A673 (cell line): ENCODE measurements around the gene DGKH. TPM values are rescaled to one million over a fixed set of nuclear protein-coding genes. Genes with fewer than 3 reads are reported as not detected.

Source experiments
- BruUV-seq: library from RNA; stranded (reverse); fragments of 400-500 nt; replicated peaks from 2 replicates; lab custom pipeline; 2021; lab: Mats Ljungman, UMichigan
- CTCF ChIA-PET: fragments of 300-600 bp; sonication (Branson Sonifier 250); formaldehyde crosslinking; loops from one replicate; lab custom pipeline; 2022; ENCODE audit warnings: antibody characterized with exemption; lab: Charles Lee
- POLR2A ChIA-PET: fragments of 300-600 bp; sonication (Branson Sonifier 250); formaldehyde crosslinking; loops from one replicate; lab custom pipeline; 2022; ENCODE audit warnings: antibody characterized with exemption; ENCODE audit not compliant: low non-redundant PET; lab: Charles Lee
- DNase-seq: peaks from one replicate; pipeline ENCODE4 v3.0.0-alpha.2; 2015; ENCODE audit warnings: low spot score
- H3K27ac ChIP-seq: fragments of 200-600 bp; sonication (generic); 2 replicates; pipeline ENCODE4 v1.5.1; 2016; ENCODE audit warnings: mixed run types, low read depth, mild to moderate bottlenecking, mixed read lengths, antibody characterized with exemption, low read length; ENCODE audit not compliant: poor library complexity, severe bottlenecking
- H3K27me3 ChIP-seq: fragments of 200-600 bp; sonication (generic); replicated peaks from 2 replicates; pipeline ENCODE4 v1.6.1; 2017; ENCODE audit warnings: mixed run types, low read depth, mild to moderate bottlenecking, mixed read lengths, antibody characterized with exemption, low read length; ENCODE audit not compliant: insufficient read depth, poor library complexity
- H3K36me3 ChIP-seq: fragments of 200-600 bp; sonication (generic); 2 replicates; pipeline ENCODE4 v1.6.1; 2016; ENCODE audit warnings: mixed run types, mild to moderate bottlenecking, mixed read lengths, antibody characterized with exemption, low read length; ENCODE audit not compliant: insufficient read depth, poor library complexity, severe bottlenecking
- H3K4me1 ChIP-seq: fragments of 200-600 bp; sonication (generic); 2 replicates; pipeline ENCODE4 v1.6.1; 2017; ENCODE audit warnings: mixed run types, mild to moderate bottlenecking, mixed read lengths, antibody characterized with exemption, low read length; ENCODE audit not compliant: insufficient read depth, poor library complexity, severe bottlenecking
- H3K4me3 ChIP-seq: fragments of 200-600 bp; sonication (generic); 2 replicates; pipeline ENCODE4 v1.5.1; 2016; ENCODE audit warnings: low read depth, mixed run types, mild to moderate bottlenecking, mixed read lengths, low read length; ENCODE audit not compliant: poor library complexity, severe bottlenecking
- H3K9me3 ChIP-seq: fragments of 200-600 bp; sonication (generic); 2 replicates; pipeline ENCODE4 v1.6.1; 2016; ENCODE audit warnings: mixed run types, low read depth, mild to moderate bottlenecking, mixed read lengths, antibody characterized with exemption, low read length; ENCODE audit not compliant: poor library complexity, severe bottlenecking
- EZH2 ChIP-seq: fragments of 200-600 bp; sonication (generic); IDR thresholded peaks from 2 replicates; pipeline ENCODE4 v1.6.1; 2017; ENCODE audit warnings: borderline replicate concordance, low read depth, mild to moderate bottlenecking, mixed read lengths, antibody characterized with exemption, low read length; ENCODE audit not compliant: poor library complexity, severe bottlenecking
- intact Hi-C: fragments of 100-400 bp; cut with micrococcal nuclease; formaldehyde crosslinking; loops from one replicate; pipeline ENCODE4 v1.10.0; 2022; ENCODE audit not compliant: unreplicated experiment
- total RNA-seq: library from RNA; stranded (reverse); gene quantifications from 2 replicates; pipeline ENCODE4 v1.2.3, GENCODE V29; 2021
- TF ChIP-seq, protein P1 (sequence below): fragments of 300-800, 200-600 bp; sonication (generic); conservative IDR thresholded peaks from 2 replicates; pipeline ENCODE4 v1.5.1; 2017; ENCODE audit warnings: low read depth, mild to moderate bottlenecking, antibody characterized with exemption, low read length, moderate library complexity, mixed read lengths

DGKH gene
- total RNA-seq, 1 experiment from 2014 or later: 13.8 TPM

DNA sequence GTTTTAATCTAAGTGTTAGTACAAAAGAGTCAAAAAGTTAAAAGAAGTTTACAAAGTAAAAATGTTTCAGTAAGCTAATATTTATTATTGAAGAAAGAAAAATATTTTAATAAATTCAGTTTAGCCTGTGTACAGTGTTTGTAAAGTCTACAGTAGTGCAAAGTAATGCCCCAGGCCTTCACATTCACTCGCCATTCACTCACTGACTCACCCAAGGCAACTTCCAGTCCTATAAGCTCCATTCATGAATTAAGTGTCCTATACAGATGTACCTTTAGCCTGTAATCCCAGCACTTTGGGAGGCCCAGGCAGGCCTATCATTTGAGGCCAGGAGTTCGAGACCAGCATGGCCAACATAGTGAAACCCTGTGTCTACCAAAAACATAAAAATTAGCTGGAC, 199.4 kb downstream of the DGKH start:
- TF ChIP-seq, protein P1, sequence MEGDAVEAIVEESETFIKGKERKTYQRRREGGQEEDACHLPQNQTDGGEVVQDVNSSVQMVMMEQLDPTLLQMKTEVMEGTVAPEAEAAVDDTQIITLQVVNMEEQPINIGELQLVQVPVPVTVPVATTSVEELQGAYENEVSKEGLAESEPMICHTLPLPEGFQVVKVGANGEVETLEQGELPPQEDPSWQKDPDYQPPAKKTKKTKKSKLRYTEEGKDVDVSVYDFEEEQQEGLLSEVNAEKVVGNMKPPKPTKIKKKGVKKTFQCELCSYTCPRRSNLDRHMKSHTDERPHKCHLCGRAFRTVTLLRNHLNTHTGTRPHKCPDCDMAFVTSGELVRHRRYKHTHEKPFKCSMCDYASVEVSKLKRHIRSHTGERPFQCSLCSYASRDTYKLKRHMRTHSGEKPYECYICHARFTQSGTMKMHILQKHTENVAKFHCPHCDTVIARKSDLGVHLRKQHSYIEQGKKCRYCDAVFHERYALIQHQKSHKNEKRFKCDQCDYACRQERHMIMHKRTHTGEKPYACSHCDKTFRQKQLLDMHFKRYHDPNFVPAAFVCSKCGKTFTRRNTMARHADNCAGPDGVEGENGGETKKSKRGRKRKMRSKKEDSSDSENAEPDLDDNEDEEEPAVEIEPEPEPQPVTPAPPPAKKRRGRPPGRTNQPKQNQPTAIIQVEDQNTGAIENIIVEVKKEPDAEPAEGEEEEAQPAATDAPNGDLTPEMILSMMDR: no peak
- no peak for TF ChIP-seq EZH2
- Histone ChIP-seq H3K27ac (no peak overlapping the region), H3K9me3 (no peaks in the 10 kb centered on the region), H3K4me3 (no peak overlapping the region), H3K4me1 (no peaks in the 10 kb centered on the region), H3K27me3 (no peaks in the 10 kb centered on the region), H3K36me3 (no peaks in the 10 kb centered on the region)
- CTCF ChIA-PET: no interaction called here
- BruUV-seq: no TSS peak
- POLR2A ChIA-PET: no interaction called here
- no peak for DNase-seq
- intact Hi-C loops: no loop called here

DNA sequence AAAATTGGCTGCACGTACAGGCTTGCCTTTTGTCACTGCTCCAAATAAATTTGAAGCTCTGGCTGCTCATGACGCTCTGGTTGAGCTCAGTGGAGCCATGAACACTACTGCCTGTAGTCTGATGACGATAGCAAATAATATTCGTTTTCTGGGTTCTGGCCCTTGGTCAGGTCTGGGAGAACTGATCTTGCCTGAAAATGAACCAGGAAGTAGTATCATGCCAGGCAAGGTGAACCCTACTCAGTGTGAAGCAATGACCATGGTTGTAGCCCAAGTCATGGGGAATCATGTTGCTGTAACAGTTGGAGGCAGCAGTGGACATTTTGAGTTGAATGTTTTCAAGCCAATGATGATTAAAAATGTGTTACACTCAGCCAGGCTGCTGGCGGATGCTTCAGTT, 207.4 kb downstream of the DGKH start:
- TF ChIP-seq, protein P1: no peak
- TF ChIP-seq EZH2: no peak
- CTCF ChIA-PET: no interaction called here
- no peak for DNase-seq
- BruUV-seq: no TSS peak
- intact Hi-C loops: no loop called here
- H3K9me3 ChIP-seq: no peaks in the 10 kb centered on the region
- H3K4me1 ChIP-seq: no peaks in the 10 kb centered on the region
- H3K36me3 ChIP-seq: no peaks in the 10 kb centered on the region
- H3K4me3 ChIP-seq: no peak overlapping the region
- H3K27me3 ChIP-seq: no peaks in the 10 kb centered on the region
- POLR2A ChIA-PET: no interaction called here
- H3K27ac ChIP-seq: no peak overlapping the region

DNA sequence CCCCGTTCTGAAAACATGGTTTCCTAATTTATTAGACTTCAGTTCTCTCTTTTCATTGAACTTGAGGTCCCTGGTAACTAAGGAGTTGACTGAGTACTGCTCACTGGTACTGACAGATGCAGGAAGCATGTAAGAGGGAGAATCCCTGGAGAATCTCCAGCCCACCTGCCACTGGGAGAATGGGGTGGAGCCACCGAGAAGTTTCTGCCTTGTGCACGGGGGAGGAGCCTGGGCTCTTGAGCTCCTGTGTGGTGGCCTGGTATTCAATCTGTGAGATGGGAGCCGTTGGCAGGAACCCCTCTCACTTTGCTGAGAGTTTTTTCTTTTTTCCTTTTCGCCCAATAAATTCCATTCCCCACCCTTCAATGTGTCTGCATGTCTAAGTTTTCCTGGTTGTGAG, 210.3 kb downstream of the DGKH start:
- Histone ChIP-seq H3K4me3 (no peak overlapping the region), H3K36me3 (no peaks in the 10 kb centered on the region), H3K27me3 (no peaks in the 10 kb centered on the region), H3K9me3 (no peaks in the 10 kb centered on the region), H3K27ac (no peak overlapping the region), H3K4me1 (no peaks in the 10 kb centered on the region)
- TF ChIP-seq EZH2: no peak
- TF ChIP-seq, protein P1: no peak
- BruUV-seq: no TSS peak
- no peak for DNase-seq
- intact Hi-C loops: no loop called here
- ChIA-PET POLR2A (no interaction called here), CTCF (no interaction called here)
